ENCODE data around the gene MSL1.
"Not testable (repeated sequence)": the region's sequence is repeated elsewhere in the genome, so short reads cannot be mapped to it uniquely, and the experiment has no call there.

MSL1 gene

DNA sequence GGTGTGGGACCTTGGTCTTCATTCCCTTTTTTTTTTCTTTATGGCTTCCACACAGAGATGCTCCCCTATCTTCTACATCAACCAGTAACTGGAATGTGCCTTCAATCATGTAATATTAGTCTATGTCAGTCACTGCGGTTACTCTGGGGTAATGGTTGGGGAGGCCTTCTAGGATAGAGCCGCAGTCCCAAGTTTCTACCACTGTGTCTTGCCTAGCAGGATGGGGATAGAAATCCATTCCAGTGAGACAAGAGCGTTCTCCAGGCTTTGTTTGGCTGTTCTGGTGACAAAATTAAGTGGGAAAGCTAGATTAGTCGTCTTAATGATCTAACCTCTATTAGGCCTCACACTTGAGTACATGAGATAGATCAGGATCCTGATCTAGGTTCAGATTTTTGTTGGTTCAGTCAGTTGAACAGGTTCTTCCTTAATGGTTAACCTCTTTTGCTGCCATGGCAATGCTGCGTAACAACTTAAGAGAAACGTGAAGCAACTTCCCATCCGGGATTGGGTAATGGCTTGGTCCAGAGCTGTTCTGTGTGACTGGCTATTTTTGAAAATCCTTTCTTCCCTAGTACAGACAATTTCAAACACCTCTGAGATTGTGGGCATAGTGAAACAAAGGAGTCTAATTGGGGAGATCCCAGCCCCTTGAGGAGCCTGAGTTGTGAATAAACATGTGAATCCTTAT is 8.7 kb downstream of the MSL1 start:
- DNase-seq (ENCODE audit: low read depth), result no peak

- DNase-seq (ENCODE audit: low read depth), result no peak
These were observed 12.4 kb downstream of the MSL1 start for GRCh38 chr17:40134184-40134583.

GRCh38 chr17:40135817-40136216 is 14.0 kb downstream of the MSL1 start:
- DNase-seq (ENCODE audit: low read depth), result no peak

DNA sequence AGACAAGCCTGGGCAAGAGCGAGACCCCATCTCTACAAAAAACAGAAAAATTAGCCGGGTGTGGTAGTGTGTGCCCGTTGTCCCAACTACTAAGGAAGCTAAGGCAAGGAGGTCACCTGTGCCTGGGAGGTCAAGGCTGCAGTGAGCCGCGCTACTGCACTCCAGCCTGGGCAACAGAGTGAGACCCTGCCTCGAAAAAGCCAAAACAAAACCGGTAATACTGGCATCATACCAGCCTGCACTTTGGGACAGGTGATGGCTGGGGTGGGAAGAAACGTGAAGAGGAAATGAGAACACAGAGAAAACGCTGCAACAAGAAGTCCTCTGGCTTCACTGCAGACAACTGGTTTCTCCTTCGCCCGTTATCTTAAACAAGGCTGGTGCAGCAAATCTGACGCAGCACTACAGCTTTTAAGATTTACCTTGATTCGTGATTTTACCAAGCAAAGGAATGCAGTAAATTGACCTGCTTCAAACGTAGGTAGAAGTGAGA is 17.8 kb downstream of the MSL1 start:
- DNase-seq (ENCODE audit: low read depth), result no peak

DNA sequence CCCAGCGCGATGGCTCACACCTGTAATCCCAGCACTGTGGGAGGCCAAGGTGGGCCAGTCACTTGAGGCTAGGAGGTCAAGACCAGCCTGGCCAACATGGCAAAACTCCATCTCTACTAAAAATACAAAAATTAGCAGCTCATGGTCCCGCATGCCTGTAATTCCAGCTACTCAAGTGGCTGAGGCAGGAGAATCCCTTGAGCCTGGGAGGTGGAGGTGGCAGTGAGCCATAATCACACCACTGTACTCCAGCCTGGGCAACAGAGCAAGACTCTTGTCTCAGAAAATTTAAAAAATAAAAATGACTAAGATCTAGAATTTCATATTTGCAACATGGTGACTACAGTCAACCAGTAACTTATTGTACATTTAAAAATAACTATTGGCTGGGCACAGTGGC is 21.4 kb downstream of the MSL1 start:
- not testable (repeated sequence) for DNase-seq (ENCODE audit: low read depth)

DNA sequence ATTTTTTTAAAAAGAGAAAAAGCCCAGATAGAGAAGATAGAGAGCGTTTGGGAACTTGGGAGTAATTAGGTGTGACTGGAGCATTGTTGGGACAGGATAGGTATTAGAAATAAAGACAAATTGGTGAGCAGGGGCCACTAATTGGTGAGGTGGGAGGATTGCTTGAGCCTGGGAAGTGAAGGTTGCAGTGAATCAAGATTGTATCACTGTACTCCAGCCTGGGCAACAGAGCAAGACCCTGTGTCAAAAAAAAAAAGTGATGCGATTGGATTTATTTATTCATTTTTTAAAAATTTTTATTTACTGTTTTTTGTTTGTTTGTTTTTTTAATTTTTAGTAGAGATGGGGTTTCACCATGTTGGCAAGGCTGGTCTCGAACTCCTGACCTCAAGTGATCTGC is 23.7 kb downstream of the MSL1 start:
- no peak for DNase-seq (ENCODE audit: low read depth)

DNA sequence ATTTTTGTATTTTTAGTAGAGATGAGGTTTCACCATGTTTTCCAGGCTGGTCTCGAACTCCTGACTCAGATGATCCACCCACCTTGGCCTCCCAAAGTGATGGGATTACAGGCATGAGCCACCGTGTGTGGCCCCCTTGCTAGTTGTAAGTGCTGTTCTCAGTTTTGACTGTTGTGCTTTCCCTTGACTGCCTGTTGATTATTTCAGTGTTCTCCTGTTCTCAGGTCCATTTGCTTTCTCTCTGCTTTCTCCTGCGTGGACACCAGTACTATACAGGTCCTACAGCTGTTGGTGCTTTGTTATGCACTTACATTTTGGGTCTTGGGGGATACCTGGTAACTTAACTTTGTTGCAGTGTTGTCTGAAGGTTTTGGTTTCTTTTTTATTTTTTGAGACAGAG is 26.8 kb downstream of the MSL1 start:
- DNase-seq (ENCODE audit: low read depth), result no peak

GRCh38 chr17:40150276-40150675 is 28.5 kb downstream of the MSL1 start:
- no peak for DNase-seq (ENCODE audit: low read depth)

GRCh38 chr17:40151414-40151963 is 29.7 kb downstream of the MSL1 start:
- no peak for DNase-seq (ENCODE audit: low read depth)

DNA sequence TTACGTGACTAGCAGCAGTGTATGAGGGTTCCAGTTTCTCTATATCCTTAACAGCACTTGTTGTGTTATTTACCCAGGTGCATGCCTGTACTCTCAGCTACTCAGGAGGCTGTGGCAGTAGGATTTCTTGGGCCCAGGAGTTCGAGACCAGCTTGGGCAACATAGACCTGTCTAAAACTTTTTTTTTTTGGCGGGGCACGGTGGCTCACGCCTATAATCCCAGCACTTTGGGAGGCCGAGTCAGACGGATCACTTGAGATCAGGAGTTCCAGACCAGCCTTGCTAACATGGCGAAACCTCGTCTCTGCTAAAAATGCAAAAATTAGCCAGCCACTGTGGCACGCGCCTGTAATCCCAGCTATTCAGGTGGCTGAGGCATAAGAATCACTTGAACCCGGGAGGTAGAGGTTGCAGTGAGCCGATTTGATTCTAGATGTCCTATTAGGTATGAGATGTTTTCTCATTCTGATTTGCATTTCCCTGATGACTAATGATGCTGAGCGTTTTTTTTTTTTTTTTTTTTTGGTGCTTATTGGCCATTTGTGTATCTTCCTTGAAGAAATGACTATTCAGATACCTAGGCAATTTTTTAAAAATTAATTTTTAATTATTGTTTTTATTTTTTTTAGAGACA is 31.9 kb downstream of the MSL1 start:
- DNase-seq (ENCODE audit: low read depth), result no peak

GRCh38 chr17:40157973-40158372 is 36.2 kb downstream of the MSL1 start:
- DNase-seq (ENCODE audit: low read depth), result no peak

DNA sequence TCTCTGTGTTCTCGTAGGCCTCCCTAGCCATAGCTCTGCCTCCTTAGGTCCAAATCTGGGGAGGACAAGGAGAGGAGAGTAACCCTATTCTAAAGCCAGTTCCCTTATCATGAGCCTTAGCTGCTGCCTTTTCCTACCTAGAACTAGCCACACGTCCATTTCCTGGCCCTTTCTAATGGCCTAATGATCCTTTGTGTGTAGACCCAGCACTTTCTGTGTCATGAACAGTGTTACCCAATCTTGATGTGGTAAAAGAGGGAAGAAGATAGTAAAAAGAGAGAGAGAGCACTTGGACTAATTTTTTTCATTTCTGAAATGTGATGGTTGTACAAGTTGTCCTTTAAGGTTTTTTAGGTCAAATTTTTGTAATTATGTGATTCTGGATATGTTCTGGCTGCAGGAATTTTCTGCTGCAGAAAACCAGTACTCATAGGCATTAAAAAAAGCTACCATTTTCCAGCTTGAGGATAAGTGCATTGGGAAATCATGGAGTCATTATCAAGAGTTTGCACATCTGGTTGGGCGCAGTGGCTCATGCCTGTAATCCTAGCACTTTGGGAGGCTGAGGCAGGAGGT is 36.8 kb downstream of the MSL1 start:
- no peak for DNase-seq (ENCODE audit: low read depth)

GRCh38 chr17:40159456-40159855 is 37.7 kb downstream of the MSL1 start:
- no peak for DNase-seq (ENCODE audit: low read depth)

- no peak for DNase-seq (ENCODE audit: low read depth)
These were observed 46.0 kb downstream of the MSL1 start for GRCh38 chr17:40167685-40168261.

DNA sequence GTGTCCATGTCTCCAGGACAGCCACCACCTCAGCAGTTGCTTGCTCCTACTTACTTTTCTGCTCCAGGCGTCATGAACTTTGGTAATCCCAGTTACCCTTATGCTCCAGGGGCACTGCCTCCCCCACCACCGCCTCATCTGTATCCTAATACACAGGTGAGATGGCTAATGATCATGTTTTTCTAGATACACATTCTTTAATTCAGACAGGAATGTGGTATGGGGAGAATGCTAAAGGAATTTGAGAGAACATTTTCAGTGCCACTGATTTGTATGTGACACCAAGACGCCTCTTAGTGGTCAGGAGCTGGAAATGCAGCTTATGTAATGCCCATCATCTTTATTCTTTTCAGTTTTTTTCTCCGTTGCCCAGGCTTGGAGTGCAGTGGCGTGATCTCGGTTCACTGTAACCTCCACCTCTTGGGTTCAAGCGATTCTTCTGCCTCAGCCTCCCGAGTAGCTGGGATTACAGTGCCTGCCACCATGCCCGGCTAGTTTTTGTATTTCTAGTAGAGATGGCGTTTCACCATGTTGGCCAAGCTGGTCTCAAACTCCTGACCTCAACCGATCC is 46.6 kb downstream of the MSL1 start:
- no peak for DNase-seq (ENCODE audit: low read depth)

DNA sequence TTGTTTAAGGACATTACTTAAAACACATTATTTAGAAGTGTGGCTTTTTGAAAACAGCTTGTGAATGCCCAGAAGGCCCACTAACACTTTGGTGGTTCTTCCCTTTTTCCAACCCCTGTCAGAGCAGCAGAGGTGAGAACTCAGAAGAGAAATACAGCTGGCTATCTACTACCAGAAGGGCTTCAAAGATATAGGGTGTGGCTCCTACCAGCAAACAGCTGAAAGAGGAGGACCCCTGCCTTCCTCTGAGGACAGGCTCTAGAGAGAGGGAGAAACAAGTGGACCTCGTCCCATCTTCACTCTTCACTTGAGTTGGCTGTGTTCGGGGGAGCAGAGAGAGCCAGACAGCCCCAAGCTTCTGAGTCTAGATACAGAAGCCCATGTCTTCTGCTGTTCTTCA is 48.6 kb downstream of the MSL1 start:
- DNase-seq (ENCODE audit: low read depth), result no peak

DNA sequence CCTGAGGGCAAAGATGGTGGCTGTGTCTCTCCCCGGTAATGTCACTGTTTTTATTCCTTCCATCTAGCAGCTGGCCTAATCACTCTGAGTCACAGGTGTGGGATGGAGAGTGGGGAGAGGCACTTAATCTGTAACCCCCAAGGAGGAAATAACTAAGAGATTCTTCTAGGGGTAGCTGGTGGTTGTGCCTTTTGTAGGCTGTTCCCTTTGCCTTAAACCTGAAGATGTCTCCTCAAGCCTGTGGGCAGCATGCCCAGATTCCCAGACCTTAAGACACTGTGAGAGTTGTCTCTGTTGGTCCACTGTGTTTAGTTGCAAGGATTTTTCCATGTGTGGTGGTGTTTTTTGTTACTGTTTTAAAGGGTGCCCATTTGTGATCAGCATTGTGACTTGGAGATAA is 50.0 kb downstream of the MSL1 start:
- no peak for DNase-seq (ENCODE audit: low read depth)

DNA sequence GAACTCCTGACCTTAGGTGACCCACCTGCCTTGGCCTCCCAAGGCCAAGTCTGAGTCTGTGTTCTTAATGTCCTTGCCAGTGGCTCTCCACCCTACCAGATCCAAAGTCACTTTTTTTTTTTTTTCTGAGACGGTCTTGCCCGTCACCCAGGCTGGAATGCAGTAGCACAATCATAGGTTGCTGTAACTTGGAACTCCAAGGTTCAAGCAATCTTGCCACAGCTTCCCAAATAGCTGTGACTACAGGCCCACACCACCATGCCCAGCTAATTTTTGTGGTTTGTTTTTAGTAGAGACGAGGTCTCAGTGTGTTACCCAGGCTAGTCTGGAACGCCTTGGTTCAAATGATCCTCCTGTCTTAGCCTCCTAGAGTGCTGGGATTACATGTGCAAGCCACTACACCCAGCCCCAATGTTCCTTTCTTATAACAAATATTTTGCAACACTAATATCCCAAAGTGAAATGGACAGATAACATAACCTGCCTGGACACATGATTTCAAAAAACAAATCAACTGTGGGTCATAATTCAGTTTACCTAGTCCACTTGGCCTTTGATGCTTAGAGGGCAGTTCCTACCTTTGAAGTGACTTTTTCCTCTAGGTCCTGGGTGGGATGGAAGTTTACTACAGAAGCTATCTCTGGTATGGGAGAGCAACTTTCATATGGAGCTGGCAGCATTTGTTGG is 51.5 kb downstream of the MSL1 start:
- no peak for DNase-seq (ENCODE audit: low read depth)

GRCh38 chr17:40173778-40174135 is 52.0 kb downstream of the MSL1 start:
- no peak for DNase-seq (ENCODE audit: low read depth)

- no peak for DNase-seq (ENCODE audit: low read depth)
These were observed 52.7 kb downstream of the MSL1 start for GRCh38 chr17:40174514-40174913.

DNA sequence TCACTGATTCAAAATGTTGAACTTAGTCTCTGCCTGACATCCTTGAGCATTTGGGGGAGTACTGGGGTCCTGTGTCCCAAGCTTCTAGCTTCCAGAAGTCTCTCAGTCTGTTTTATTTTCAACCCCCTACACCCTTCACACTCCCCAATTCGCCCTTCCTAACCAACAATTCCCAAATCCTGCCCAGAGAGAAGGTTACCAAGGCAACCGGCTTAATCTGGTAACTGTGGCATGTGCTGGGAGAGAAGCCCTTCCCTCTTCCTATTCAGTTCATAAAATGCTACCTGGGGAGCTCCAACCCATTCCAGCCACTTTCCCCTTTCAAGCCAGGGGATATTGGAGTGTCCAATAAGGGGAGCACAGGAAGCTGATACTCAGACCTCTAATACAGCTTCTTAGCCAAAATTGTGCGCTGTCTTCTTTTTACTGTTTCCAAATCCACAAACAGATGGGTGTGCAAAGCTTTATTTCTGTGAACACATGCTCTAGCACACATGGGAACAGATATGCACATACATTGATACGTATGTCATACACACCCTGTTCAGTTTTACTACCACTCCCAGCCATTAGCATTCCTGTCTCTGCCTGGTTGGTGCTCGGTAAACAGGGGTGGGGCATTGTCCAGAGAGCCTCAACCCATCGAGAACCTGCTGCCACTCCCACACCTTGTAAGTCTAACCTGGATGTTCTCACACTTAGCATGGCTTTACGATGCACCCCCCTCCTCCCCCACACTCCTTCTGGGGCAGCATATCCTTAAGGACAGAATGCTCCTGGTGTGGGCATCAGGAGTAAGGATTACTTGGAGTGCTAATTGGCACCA is 54.4 kb downstream of the MSL1 start:
- no peak for DNase-seq (ENCODE audit: low read depth)
